HG03097 (cell line): ENCODE data around the gene BMP7.

Experiments
- ATAC-seq: cut with Tn5 transposase; IDR thresholded peaks from one replicate; pipeline ENCODE4 v1.9.1; 2021; ENCODE audit not compliant: unreplicated experiment, low FRiP score

The BMP7 gene

DNA sequence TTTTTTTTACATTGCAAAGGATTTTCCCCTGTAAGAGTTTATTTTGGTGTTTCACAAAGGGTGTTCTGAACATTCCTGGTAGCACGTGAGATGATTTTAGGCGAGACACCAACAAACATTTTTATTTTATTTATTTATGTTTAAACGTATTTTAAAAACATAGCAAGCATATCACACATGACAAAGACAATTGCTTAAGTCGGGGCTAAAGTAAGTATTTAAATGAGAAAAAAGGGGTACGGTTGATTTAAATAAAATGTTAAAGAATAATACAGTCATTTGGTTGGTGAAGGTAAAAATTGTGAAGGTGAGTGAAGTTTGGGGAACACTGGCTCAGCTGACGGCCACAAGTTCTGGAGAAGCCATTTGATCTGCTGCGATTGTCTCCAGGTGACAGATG lies 129.7 kb downstream of the BMP7 start:
- no peak for ATAC-seq

GRCh38 chr20:57135875-57136274 lies 130.6 kb downstream of the BMP7 start:
- no peak for ATAC-seq

- ATAC-seq, result no peak
These were observed 131.6 kb downstream of the BMP7 start for GRCh38 chr20:57134804-57135203.

- ATAC-seq, result no peak
These were observed 132.4 kb downstream of the BMP7 start for GRCh38 chr20:57133926-57134650.

DNA sequence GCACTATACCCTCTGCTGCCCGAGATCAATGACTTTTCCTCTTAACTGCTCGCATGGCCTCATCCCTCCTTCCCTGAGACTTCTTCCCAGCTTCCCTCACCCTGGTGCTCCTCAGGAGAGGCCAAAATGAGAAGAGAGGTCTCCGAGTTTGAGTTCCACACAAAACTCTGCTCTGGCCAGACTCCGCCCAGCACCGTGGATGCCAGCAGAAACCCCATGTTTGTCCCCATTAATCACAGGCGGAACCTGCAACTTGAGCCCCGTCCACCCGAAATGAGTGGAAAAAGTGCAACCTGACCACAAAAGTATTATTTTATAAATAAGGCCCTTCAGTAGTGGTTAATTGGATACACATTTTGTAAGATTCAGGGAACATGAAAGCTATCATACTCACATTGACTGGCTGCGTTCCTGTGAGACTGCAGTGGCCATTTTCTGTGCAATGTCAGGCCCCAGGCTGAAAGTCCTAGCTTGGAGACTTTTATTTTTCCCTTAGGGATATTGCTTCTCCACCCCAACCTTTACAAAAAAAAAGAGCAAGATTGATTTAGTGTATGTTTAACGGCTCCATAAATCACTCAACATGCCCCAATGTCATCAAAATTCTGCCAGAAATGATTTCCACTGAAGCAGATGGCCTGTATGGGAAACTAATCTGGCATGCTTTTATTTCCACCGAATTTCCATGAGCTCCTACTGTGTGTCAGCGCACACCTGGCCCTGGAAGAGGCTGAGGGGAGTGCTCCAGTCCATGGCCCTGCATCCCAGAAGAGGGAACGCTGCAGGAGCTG lies 134.6 kb downstream of the BMP7 start:
- no peak for ATAC-seq

DNA sequence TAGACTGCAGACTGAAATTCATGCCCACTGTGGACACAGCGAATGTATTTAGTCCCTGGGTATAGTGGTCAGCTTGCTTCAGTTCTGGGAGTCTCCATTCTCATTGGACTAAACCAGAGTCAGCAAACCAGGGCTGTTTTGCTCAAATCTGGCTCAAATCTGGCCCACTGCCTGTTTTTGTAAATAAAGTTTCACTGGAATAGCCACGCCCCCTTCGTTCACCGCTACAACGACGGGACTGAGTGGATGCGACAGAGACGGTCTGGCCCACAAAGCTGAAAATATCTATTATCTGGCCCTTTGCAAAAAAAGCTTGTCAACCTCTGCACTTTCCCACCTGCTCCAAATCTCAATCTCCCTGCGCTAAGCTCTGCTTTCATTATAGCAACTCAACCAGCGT lies 135.4 kb downstream of the BMP7 start:
- no peak for ATAC-seq

DNA sequence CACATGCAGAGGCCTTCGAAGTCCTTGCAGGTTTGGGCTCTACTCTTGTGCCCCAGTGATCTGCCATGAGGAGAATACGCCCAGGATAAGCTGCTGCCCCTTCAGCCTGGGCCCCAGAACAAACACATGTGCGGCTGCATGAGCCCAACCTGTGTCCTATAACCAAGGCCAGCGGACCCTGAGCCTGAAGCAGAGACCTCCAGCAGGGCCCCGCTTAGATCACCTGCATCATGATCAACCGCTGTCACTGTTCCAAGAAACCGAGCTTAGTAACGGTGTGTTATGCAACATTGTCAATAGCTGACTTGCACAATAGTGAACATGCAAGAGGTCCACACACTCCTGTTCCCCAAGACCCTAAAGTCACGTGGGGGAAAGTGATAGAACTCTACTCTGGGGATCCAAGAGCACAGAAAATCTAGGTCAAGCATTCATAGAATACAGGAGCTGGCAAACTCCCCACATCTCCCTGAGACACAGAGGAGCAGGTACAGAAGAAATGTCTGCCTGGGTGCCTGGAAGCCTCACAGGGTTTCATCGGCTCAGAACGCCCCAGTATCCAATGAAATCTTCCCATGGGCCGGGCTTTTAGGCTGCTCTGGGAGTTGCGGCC lies 136.2 kb downstream of the BMP7 start:
- ATAC-seq, result no peak

DNA sequence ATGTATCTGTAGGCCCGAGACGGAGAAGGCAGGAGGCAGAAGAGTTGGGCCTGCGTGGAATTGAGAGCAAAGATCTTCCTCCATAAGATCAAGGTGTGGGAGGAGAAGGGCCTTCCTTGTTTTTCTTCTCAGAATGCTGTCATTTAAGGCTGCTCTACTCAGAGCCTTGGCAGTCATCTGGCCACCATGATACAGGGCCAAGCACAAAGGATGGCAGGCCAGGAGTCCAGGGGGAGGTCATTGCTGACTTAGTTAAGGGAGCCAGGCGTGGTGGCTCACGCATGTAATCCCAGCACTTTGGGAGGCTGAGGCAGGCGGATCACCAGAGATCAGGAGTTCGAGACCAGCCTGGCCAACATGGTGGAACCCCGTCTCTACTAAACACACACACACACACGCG lies 137.1 kb downstream of the BMP7 start:
- ATAC-seq, result no peak

DNA sequence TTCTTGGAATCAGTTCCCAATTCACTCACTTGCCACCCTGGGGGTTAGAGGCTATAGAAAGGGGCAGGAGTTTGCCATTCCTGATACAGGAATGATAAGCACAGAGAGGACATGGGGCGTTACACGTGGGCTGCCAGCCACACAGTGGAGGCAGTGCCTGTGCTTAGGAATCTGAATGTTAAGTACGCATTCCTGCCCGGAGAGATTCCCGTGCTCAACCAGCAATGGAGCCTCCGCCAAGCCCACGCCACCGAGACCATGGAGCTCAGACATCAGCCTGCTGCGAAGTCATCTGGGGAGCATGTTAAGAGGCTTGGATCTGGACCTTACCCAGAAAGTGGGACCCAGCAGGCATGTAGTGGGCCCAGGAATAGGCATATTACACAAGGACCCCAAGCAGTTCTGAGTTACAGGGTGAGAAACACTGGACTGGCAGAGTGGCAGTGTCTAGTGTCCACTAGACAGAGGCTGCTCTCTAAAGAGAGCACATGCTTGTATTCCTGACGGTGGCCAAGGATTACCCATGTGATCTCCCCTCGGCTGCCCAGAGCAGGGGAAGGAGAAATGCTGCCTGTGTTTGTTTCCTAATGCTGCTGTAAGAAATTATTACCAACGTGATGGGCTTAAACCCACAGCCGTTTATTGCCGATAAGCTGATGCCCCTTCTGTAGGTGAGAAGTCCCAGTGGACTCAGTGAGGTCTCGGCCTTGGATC lies 138.2 kb downstream of the BMP7 start:
- no peak for ATAC-seq

- ATAC-seq, result no peak
These were observed 139.9 kb downstream of the BMP7 start for GRCh38 chr20:57126481-57127092.

- no peak for ATAC-seq
These were observed 141.5 kb downstream of the BMP7 start for GRCh38 chr20:57124800-57125517.

DNA sequence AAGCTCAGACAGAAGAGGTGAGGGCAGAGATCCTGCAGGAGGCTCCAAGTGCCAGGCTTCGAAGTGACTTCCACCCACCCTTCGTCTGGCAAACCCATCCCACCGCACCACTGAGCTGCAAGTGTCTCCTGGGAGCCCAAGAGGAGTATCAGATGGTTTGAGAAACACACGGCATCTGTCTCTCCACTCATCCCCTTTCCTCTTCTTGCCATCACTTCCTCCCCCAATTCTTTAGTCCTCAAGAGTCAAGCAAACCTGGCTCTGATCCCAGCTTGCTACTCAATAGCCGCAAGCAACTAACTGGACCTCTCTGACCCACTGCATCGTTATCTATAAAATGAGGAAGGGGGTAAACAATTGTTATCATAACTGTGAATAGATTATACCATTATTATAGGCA lies 142.1 kb downstream of the BMP7 start:
- ATAC-seq, result no peak

- ATAC-seq, result no peak
These were observed 142.9 kb downstream of the BMP7 start for GRCh38 chr20:57123504-57123903.

GRCh38 chr20:57122536-57123489 lies 143.6 kb downstream of the BMP7 start:
- no peak for ATAC-seq

DNA sequence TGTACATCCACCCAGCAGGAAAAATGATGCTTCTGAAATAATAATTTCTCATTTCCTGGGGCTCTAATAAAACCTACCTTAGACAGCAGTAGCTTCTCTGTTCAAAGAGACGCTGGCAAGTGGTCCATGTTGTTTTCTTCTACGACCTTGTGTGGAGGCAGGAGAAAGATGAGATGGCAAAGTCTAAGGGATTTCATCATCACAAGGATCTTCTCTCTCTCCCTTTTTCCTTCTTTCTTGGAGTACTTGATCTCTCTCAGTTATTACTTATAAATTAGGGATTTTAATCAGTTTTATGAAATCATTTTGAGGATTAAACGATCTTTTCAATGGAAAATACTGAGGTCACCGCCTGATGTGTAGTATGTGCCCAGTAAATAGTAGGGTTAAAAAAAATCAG lies 147.5 kb downstream of the BMP7 start:
- no peak for ATAC-seq
